ENCODE data around the gene GSKIP.
"Not testable (repeated sequence)": the region's sequence is repeated elsewhere in the genome, so short reads cannot be mapped to it uniquely, and the experiment has no call there.

GSKIP gene, protein sequence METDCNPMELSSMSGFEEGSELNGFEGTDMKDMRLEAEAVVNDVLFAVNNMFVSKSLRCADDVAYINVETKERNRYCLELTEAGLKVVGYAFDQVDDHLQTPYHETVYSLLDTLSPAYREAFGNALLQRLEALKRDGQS

DNA sequence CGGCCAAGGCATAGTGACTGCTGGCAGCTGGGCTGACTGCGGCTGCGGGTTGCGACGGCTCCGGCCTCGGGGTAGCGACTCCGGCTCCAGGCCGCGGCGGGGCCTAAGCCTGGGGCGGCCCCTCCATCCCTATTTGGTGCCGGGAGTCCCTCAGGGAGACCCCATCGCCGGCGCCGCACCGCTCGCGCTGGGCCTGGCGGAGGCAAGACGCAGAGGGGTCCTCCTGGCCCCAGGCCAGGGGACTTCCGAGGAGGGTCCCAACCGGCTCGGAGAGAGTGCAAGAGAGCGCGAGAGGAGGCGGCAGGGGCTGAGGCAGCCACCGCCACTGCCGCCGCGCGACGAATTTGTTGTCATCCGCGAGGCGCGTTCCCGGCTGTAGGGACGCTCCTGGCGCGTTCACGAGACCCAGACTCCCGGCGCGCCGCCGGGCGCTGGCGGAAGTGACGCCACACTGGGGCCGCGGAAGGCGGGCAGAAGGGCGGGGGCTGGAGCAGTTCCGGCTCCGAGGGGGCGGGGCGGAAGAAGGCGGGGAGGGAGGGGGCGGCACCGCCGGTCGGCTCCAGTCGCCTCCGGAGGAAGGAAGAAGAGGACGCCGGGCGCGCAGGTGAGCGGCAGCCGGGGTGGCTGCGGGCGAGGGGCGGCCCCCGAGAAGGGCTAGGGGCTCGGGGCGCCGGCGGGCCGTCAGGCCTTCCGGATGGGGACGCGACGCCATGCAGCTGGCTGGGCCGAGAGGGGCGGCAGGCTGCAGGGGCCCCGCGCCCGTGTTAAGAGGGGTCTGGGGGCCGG, at the start of gene GSKIP, which contains the start of gene ATG2B:
Gene GSKIP, plus strand, starts transcription at position 562 of the 786 bp plus-strand sequence. CDS start 18,722 bp downstream, outside the sequence.
Gene ATG2B, minus strand, starts transcription at position 377 of the 786 bp plus-strand sequence. Its CDS starts 365 bp downstream, at position 12.
- peak; percentile 96 for DNase-seq

DNA sequence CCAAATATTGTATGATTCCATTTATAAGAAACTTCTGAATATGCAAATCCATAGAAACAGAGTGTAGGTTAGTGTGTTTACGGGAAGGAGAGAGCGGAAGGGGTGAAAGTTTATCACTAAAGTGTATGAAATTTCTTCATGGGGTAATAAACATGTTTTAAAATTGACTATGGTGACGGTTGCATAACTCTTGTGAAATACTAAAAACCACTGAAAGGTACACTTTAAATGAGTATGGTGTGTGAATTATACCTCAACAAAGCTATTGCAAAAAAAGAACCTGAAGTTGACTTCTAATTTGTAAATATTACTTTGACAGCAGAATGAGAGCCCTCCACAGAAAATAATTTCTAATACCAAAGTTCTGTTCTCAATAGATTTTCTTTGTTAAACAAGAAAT, 47.2 kb upstream of the GSKIP start:
- no peak for DNase-seq

DNA sequence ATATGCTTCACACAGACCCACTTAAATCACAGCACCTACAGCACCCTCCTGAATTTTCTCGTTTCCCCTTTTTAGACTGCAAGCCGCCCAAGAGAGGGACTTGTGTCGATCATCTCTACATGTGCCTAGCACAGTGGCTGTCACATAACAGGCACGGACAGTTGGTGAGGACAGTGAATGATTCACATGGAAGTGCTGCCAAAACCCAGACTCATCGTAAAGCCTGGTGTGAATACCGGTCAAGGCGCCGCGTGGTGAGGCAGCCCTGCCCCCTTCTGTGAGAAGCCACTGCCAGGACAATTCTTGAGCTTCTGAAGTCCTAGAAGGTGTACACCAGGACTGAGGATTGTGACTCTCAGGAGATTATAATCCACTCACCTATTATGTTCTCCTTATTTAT, 44.5 kb upstream of the GSKIP start:
- no peak for DNase-seq

DNA sequence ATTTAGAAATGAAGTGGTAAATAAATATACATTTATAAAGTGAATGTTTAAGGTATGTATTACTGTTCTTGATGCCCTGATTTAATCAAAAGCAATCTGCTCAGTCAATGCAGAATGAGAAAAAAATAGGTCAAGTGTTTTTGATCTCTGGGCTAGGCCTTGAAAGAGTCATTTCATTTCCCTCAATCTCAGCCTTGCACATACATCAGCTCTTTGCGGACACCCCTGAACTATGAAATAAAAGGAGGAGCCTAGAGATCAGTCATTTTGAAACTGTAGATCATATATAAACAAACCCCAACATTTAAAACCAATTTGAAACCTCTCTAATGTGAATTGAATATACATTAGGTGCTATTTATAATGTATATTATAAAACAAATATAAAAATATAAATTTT, 42.7 kb upstream of the GSKIP start:
- no peak for DNase-seq

DNA sequence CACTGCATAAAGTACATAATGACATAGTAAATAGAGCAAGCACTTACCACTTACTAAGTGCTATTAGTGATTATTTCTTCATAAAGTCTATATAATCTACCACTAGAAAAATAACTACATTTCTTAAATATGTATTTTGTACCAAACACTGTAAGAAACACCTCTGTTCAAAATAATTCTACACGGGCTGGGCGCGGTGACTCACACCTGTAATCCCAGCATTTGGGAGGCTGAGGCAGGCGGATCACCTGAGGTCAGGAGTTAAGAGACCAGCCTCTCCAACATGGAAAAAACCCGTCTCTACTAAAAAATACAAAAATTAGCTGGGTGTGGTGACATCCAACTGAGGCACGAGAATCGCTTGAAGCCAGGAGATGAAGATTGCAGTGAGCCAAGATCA, 39.1 kb upstream of the GSKIP start:
- DNase-seq = no peak

DNA sequence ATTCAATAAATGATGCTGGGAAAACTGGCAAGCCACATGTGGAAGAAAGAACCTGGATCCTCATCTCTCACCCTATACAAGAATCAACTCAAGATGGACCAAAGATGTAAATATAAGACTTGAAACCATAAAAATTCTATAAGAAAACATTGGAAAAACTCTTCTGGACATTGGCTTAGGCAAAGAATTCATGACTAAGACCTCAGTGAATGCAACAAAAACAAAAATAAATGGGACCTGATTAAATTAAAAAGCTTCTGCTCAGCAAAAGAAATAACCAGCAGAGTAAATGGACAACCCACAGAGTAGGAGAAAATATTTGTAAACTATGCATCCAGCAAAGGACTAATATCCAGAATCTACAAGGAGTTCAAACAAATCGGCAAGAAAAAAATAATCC, 24.8 kb upstream of the GSKIP start:
- no peak for DNase-seq

DNA sequence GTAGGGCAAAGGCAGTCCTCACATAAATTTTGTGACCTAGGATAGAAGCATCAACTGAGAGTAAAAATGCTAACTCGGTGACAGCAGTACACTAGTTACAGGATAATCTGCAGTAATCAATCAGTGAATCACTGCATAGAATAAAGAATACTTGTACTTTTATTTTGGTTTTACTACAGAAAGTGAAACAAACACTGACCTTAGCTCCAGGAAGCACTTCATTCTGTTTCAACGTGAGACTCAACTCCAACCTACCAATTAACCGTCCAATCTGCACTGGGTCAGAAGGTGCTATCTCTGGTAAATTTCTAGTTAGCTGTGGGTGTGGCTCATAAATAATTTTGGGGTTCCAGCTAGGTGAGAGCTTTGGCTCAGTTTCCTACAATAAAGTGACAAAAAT, 22.0 kb upstream of the GSKIP start:
- no peak for DNase-seq

DNA sequence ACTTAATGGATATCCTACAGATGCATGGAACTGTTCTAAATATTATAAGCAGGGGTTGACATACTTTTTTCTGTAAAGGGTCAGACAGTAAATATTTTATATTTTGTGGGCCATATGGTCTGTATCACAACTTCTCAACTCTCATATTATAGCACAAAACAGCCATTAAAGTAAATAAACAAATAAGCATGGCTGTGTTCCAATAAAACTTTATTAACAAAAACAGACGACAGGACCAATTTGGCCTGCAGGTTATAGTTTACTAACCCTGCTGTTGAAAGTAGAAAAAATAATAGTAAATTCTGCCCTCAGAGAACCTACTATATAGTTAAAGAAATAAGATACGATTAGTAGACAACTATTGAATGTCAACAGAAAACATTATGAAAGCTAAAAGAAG, 17.7 kb upstream of the GSKIP start:
- DNase-seq = no peak

DNA sequence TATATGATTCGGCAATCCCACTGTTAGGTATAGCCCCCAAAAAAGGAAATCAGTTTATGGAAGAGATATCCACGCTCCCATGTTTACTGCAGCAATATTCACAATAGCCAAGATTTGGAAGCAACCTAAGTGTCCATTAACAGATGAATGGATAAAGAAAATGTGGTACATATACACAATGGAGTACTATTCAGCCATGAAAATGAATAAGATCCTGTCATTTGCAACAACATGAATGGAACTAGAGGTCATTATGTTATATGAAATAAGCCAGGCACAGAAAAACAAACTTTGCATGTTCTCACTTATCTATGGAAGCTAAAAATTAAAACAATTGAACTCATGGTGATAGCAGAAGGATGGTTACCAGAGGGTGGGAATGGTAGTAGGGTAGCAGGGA, 15.4 kb upstream of the GSKIP start:
- DNase-seq = not testable (repeated sequence)

DNA sequence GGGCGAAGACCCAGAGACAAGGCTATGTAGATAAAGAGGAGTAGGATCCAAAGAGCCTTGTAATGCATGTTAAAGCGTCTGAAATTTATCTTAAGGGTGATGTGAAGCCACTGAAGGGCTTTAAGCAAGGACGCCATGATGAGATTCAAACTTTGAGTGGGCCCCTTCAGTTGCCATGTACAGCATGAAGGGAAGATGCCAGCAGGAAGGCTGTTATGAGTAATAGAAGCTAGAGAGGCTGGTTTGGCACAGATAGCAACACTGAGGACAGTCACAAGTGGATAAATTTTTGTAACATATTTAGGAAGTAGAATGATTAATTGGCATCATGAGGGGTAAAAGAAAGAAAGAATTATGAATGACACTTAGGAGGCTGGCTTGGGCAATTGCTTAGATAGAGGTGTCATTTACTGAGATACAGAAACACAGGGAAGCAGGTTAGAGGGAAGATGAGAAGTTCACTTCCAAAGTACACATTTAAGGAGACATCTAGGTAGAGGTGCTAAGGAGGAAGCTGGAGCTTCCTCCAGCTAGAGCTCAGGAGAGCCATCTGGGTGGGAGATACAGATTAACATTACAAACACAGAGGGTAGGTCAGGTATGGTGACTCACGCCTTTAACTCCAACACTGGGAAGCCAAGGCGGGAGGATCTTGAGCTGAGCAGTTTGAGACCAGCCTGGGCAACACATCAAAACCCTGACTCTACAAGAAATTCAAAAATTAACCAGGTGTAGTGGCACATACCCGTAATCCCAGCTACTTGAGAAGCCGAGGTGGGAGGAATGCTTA, 13.8 kb upstream of the GSKIP start:
- DNase-seq = no peak

DNA sequence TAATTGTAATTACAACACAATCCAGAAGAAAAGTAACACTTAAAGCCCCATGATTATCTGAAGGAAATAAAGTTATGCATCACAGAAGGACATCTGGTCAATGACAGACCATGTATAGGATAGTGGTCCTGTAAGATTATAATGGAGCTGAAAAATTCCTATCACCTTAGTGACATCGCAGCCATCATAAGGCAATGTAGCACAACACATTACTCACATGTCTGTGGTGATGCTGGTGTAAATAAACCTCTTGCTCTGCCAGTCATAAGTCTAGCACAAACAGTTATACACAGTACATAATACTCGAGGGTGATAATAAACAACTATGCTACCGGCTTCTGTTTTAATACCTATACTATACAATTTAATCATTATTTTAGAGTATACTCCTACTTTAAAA, 11.3 kb upstream of the GSKIP start:
- no peak for DNase-seq

DNA sequence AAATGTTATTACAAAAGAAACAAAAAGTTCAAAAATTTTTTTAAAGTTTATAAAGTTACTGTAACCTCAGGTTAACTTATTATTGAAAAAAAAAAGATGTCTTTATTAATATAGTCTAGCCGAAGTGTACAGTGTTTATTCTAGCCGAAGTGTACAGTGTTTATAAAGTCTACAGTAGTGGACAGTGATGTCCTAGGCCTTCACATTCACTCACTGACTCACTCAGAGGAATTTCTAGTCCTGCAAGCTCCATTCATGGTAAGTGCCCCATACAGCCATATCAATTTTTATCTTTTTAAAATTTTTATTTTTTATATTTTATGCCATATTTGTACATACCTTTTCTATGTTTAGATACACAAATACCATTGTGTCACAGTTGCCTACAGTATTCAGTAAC, 10.6 kb upstream of the GSKIP start:
- DNase-seq = no peak

DNA sequence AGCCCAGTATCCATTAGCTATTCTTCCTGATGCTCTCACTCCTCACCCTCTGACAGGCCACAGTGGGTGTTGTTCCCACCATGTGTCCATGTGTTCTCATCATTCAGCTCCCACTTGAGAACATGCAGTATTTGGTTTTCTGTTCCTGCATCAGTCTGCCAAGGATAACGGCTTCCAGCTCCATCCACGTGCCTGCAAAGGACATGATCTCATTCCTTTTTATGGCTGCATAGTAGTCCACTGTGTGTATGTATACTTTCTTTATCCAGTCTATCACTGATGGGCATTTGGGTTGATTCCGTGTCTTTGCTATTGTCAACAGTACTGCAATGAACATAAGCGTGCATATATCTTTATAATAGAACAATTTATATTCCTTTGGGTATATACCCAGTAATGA, 9.1 kb upstream of the GSKIP start:
- no peak for DNase-seq

DNA sequence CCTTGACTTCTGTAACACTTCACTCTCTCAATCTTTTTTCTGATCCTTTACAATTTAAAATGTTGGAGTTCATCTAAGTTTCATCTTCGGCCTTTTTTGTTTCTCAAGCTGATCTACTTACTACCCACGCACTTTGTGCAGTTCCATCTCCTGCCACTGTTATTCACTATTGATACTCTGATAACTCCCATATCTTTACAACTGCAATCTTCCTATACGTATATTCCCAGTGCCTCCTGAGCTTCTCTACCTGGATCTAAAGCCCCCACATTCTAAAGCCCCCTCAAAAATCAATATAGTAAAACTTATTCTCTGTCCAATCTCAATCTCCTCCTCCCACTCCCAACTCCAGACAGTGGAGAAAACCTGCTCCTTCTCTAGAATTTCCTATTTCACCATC, 6.1 kb upstream of the GSKIP start:
- no peak for DNase-seq

DNA sequence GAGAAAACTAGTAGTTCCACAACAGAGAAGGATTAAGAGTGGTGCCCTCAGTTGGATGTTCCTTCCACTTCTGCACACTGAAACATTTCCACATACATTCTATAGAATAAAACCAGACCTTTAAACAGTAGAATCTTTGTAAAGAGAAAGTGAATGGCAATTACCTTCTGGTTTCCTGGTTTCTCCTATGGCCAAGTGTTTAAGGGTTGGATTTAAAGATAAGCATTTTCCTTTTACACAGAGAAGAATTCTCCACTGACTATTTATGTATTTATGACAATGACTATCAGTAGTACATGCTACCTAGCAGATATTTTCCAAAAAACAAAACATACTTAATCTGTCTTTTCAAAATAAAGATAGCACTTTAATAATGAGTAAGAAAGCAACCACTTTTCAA, 3.4 kb upstream of the GSKIP start:
- no peak for DNase-seq

DNA sequence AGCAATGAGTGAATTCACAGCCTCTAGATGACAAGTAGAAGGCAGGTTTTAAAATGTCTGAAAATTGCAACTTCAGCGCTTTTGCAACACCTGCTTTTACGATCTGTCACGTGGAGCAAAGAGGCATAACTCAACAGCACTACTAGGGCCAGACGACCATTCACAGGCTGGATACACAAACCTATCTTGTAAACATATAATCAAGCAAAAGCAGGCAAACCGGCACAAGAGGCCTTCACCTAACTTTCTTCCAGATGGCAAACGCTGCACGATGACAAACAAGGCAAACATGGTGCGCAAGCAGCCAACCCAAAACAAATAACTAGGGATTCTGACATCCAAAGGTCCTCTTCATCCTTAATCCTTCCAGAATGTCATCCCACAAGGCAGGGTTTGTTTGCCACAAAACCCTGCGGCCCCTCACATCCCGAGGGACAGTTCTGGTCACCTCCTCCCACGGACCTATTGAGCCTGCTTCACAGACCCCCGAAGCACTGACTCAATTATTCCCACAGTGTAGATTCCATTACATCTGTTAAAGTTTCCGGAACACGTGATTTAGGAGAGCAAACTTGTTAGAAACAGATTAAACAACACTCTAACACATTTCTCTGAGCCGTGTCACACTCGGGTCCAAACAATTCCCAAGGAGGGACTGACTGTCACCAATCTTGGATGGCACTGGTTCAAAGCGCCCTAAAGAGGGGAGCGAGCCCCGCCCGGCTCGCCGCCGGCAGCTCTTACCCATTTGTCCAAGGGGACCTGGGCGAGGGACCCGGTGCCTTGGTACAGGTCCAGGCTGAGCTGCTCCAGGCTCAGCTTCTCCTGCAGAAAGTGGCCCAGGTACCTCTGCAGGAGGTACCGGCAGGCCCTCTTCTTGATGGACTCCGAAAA, 1.0 kb upstream of the GSKIP start:
- peak; percentile 20 for DNase-seq

DNA sequence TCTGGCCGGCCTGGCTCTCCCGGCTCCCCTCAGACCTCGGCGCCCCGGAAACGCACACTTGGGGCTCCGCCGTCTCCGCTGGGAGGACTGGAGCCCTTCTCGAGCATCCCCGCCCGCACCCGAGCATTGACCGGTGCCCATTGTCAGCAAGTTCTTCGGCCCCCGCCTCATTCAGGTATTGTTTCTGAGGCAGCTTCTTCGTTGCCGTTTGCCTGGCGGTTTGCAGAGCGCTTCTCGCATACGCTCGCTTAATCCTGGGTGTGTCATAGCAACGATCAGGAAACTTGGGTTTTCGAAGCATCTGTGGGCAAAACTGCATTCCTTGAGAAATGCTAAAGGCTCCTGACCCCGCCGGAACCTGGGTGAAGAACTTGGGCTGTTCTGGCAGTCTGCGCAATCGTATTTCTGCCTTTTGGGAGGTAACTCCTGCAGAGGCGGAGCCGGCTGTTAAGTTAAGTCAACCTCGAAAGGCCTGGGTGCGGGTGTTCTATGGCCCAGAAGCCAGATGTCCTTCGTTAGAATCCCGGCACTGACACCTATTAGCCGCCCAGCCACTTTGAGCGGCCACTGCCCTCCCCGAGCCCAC, 518 bp downstream of the GSKIP start:
- DNase-seq = no peak

DNA sequence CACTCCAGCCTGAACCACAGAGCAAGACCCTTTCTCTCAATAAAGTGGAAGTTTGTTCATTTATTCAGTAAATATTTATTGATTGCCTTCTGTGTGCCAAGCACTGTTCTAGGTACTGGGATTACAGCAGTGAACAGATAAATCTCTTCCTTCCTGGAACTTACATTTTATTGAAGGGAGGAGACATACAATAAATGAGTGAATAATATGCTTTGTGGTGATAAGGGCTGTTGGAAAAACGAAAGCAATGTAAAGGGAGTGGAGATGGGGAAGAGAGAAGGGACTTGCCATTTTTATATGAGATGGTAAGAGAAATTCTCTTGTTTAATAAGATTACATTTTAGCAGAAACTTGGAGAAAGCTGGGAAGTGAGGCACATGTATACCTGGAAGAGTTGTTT, 1.6 kb downstream of the GSKIP start:
- no peak for DNase-seq

DNA sequence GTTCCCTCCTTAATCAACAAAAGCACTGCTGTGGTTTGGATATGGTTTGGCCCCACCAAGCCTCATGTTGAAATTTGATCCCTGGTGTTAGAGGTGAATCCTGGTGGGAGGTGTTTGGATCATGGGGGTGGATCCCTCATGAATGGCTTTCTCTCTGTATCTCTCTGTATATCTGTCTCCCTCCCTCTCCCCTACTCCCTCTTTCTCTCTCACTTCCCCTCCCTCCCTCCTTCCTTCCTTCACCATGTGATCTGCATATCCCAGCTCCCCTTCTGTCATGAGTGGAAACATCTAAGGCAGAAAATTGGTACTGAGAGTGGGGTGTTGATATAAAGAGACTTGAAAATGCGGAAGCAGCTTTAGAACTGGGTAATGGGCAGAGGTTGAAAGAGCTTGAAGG, 5.2 kb downstream of the GSKIP start:
- no peak for DNase-seq

DNA sequence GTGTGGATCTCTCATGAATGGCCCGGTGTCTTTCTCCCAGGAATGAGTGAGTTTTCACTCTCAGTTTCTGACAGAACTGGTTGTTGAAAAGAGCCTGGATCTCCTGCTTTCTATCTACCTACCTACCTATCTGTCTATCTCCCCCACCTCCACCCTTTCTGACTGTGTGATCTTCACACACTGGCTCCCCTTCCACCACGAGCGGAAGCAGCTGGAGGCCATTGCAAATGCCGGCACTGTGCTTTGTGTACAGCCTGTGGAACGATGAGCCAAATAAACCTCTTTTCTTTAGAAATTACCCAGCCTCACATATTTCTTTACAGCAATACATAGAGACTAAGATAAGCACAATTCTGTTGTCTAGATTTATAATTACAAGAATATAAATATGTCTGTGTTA, 7.2 kb downstream of the GSKIP start:
- DNase-seq = no peak

DNA sequence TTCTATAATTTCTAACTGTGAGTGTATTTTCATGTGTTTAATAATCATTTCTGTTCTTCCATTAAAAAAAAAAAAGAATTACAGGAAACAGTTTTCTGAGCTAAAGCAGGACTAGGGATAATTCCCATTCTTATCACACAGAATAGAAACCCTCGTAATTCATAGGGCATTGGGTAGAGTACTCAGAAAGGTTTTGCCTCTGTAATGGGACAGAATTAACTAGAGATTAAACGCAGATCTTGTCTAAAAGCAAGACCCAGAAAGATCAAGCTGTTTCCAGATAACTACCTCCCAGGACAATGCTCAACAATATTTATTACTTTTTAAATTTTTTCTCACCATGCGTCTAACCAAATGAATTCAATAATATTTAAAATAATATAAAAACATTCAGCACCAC, 10.2 kb downstream of the GSKIP start:
- DNase-seq = no peak

DNA sequence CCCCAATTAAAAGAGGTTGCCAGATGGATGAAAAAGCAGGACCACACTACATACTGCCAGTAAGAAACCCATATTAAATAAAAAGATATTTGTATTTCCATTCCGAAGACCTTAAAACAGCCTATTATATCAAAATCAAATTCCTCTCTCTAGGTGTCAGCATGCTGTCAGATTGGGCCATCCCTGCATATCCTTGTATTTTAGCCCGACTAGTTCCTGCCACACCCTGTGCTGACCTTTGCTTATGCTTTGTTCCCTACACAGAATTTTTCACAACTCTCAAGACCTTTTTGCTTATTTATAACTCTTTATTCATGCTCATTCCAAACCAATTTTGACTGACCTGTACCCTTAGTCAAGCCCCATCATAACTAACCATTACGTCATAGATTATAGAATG, 12.8 kb downstream of the GSKIP start:
- no peak for DNase-seq

DNA sequence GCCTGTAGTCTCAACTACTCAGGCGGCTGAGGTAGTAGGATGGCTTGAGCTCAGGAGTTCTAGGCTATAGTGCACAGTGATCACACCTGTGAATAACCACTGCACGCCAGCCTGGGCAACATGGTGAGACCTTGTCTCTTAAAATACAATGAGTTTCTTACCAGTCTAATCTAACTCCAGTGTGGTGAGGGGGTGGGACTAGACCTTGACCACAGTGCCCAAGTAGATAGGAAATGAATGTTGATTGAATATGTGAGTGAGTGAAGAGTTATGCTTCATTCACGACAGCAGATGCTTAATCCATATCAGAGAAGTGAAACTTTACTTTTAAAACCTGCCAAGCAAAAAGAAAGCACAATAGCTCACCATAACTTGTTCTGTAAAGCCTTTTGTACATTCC, 17.4 kb downstream of the GSKIP start:
- no peak for DNase-seq
